Activated CD8-positive, alpha-beta memory T cell treated with anti-CD3 and anti-CD28 coated beads for 4 hours (primary cell): ENCODE results near the gene NEGR1.

Source experiments
- DNase-seq, 2 donors: peaks; one replicate each; pipeline ENCODE4 v3.0.0-alpha.2; 2020; ENCODE audit warnings: low read depth in 2 of 2

The NEGR1 gene

GRCh38 chr1:72023063-72023930 lies 259.0 kb downstream of the NEGR1 start:
- DNase-seq: no peak

DNA sequence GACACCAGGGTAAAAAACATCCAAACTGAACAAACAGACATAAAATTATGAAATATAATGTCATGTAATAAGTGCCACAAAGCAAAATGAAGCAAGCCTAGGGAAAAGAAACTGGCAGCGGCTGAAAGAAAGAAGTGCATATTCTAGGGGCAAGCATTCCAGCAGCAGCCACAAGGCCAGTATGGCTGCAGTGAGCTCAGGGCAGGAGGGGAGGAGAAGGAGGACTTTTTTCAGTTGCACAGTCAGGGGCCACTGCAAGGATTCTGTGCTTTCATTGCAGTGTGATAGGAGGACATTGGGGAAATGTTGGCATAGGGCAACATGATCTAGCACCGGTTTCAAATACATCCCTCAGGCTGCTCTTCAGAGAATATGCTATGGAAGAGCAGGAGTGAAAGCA lies 263.8 kb downstream of the NEGR1 start:
- no peak for DNase-seq

- DNase-seq: no peak
Measured at GRCh38 chr1:72015006-72015405, 267.3 kb downstream of the NEGR1 start.

DNA sequence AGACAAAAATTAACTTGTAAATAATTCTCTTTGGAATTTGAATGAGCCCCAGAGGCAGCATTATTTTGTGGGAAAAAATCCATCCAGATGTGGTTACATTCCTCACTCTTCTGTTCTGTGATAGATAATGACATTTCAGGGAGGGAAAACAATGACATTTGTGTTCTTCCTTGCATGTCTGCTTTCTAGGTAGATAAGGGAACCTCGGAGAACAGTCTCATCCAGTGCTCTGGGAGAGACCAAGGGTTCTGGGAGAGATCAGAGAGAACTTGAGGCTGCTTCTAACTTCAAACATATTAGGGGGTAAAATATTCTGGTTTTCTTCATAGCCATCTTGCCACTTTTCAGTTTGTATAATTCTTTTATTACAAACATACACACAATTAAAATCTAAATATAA lies 269.2 kb downstream of the NEGR1 start:
- no peak for DNase-seq

DNA sequence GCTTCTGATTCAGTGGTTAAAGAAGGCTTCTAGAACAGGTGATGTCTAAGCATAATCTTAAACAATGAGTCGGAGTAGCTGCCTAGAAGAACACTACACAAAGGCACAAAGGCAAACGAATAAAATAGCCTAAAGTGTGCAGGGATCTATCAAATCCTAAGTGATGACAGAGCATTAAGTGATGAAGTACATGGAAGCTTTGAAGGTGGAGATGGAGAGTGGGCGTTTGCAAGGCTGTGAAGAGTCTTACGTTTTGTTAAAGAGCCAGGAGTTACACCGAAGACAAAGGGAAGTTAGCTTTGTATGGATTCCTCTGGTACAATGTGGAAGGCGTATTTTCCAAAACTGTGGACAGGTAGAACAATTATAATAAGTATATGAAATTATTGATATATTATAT lies 270.6 kb downstream of the NEGR1 start:
- no peak for DNase-seq

DNA sequence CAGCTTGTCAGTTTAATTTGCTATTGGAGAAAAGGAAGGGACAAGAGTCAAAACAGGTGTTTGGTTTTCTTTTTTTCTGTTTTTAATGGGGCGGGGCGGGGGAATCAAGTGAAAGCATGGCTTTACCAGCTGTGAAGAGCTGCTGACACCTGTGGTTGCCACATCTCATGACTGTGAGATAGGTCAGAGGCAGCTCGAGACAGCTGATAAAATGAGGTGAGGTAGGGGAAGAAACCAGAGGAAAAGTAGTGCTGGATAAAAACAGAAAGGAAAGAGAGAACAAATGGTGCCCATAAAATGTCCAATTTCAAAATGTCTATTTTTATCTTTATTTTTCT lies 272.3 kb downstream of the NEGR1 start:
- DNase-seq: no peak

DNA sequence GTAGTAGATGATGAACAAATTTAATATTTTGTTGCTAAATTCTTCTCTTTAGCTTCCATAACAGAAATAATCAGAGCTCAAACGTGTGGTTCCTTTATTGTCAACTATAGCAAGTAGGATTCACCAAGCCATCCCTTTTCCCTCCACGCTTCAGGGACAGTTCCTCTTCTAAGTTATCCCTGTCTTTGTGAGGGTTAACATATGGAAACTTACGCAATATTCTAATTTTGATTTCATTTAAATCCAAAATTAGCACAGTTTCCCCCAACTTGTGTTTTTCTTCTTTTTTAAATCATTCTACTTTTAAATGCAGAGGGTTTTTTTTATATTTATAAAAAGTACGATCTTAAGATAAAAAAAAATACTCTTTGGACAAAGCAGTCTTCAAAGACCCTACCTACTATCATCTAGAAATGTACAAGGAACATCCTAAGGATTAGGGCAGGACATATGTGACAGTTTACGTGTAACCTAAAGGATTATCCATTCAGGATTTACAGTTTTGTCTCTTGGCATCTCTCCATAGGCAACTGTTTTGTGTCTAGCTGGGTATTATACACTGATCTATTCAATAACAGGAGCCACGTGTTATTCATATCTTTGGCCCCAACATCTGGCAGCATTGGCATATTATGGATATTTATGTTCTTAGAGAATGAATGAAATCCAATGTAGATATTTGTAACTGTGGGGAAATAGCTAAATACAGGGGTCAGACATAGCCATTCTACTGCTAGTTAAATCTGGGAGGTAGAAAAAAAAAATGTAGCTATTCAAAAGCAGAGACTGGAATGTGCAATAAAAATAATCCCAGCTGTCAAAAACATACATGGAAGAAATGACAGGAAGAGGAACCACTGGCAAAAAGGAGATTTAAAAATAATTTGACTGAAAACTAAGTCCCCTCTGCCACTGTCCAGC lies 272.9 kb downstream of the NEGR1 start:
- DNase-seq: no peak

DNA sequence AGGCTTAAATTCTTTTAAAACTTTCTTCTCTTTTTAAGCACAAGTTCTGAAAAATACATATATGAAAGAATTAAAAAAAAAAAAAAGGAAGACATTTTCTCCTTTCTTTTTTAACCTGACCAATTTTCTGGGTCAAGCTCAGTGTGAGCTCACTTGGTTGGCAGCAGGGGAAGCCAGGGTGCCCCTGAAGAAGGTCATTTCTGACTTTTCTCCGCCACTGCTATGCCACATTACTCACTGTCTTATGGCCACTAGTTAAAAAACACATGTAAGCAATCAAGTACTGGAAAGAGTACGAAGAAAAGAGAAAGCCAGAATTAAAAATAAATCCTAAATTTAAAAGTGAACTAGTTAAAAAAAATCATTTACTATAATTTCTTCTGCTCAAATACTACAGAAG lies 275.0 kb downstream of the NEGR1 start:
- DNase-seq: no peak

GRCh38 chr1:72006092-72006491 lies 276.2 kb downstream of the NEGR1 start:
- DNase-seq: no peak

GRCh38 chr1:72003092-72003491 lies 279.2 kb downstream of the NEGR1 start:
- DNase-seq: no peak

DNA sequence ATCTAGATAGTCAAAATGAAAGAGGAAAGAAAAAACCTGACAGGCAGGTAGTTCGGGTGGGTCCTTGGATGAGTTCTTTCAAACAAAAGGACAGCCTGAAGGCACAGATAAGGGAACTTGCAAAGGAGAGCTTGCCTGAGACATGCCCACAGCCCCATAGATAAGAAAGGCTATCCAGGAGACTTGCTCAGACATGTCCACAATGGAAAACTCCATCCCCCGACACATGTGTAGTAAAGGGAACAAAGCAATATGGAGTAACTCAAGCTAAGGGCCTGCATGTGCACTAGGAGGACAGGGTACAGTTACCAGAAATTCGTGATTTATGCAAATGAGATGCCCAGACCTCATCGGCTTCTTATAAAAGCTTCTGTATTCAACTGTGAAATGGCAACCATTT lies 281.5 kb downstream of the NEGR1 start:
- no peak for DNase-seq

DNA sequence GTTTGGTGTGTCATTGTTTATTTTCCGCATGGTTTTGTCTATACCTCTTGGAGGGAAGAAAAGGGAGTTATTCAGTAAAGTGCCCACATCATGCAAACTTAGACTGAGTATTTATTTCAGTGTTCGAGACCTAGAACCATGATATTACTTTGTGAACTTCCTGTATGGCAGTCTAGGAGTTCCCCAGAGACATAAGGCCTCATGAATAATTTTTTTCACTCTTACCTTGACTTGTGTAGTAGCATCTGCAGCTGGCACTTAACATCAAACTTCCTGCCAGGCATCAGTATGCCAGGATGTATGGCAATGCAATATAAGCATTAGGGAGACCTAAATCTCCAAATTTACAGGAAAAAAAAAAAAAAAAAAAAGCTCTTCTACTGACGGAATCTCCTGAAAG lies 287.7 kb downstream of the NEGR1 start:
- no peak for DNase-seq

- DNase-seq: no peak
Measured at GRCh38 chr1:71987181-71987580, 295.2 kb downstream of the NEGR1 start.

DNA sequence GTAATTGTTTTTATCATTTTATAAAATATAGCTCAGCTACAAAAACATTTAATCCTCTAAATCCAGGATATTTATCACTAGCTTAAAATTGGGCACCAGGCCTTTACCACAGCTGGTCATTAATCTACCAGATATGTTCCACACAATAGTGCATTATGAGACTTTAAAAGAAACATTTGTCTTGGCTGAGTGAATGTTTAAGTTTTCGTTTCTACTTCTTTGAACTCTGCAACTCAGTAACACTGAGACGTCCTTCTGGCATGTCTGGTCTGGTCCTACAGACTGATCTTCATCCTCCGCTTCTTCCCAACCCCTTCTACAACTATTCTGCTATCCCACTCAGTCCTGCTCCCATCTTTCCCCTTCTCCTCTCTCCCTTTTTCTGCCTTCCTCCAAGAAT lies 296.2 kb downstream of the NEGR1 start:
- DNase-seq: no peak

GRCh38 chr1:71980556-71980955 lies 301.8 kb downstream of the NEGR1 start:
- DNase-seq: no peak

DNA sequence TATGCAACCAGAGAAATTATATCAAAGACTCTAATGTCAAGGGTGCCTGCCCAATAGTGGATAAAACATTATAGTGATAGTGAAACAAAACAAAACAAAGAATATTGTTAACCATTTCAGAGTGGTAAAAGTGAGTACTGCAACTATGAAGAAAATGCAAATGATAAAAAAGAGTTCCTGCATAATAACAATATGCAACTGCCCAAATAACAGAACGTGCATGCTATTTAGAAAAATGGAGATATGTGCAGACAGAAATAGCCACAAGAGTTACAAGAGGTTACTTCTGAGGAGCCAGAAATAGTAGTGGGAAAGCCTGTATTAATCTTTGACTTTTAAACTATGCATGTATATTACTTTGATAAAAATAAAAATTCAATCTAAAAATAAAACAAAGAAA lies 302.5 kb downstream of the NEGR1 start:
- DNase-seq: no peak

DNA sequence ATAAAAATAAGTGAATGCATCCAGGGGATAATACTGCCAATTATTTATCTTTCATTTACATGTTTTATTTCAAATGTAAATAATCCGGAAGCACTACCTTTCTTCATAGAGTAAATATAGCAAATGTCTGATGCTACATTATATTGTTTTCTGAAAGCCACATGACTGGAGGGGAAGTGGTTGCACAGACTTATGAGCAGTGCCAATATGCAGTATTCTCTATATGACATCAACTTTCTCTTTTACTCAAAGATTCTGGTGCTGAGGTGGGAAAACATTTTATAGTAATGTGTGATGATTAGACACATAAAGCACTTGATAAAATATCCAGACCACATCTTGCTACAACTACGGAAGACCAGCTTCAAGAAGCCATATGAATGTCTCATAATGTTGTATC lies 314.7 kb downstream of the NEGR1 start:
- DNase-seq: no peak

DNA sequence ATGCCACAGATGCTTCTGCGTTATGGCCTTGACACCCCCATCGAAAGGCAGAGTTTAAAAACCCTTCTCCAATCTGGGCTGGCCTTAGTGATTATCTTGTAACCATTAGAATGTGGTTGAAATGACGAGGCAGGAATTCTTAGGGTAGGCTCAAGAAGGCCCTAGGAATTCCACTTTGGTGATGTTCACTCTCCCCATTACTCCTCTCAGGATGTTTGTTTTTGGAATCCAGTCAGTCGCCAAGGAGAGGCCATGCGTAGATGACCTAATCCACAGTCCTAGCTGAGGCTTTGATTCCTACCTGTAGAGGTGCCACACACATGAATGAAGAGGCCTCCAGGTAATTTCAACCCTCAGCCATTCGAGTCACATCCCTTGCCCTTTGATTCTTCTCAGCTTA lies 318.2 kb downstream of the NEGR1 start:
- no peak for DNase-seq

GRCh38 chr1:71956613-71957285 lies 325.6 kb downstream of the NEGR1 start:
- no peak for DNase-seq

DNA sequence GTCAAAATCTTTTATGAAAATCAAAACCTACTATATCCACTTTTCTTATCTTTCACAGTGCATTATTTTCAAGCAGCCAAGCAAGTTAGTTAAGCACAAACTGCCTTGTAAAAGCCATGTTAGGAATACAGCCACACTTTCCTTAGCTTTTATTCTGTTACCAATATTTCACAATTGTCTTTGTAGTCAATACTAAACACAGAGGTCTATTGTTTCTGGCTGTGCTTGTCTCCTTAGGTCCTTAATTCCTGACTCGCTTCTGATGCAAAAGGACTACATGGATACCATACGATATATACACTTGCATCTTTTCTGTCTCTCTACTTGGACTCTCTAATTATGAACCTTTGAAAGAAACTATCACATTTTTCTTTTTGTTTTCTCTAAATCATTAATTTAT lies 331.8 kb downstream of the NEGR1 start:
- no peak for DNase-seq

GRCh38 chr1:71949681-71950080 lies 332.7 kb downstream of the NEGR1 start:
- DNase-seq: no peak

GRCh38 chr1:71948561-71948960 lies 333.8 kb downstream of the NEGR1 start:
- no peak for DNase-seq

DNA sequence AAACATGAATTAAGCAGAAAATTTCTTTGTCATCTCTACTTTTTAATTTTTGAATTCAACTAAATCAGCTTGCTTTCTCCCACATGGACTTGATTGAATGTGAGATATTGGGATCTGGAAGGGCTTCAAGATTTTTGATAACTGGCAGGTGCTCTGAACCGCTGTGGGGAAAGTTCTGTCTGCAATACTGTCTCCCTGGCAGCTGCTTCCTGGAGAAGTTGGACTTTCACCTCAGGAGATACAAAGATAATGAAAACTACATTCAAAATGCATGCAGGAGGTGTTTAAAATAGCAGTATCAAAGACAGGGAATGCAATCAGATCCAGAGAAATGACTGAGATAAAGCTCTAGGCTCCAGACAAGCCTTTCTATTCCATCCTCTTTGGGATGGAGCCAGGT lies 338.3 kb downstream of the NEGR1 start:
- DNase-seq: no peak
